Skeletal muscle satellite cell (primary cell): ENCODE data around the gene TRAF7.
A peak's percentile ranks its signal among the peaks of the same experiment; 100 is the strongest.
"Not testable (repeated sequence)": the region's sequence is repeated elsewhere in the genome, so short reads cannot be mapped to it uniquely, and the experiment has no call there.

Experiments
- H3K27me3 ChIP-seq: 2 replicates; pipeline ENCODE4 v1.7.0; 2013; ENCODE audit warnings: low read length; ENCODE audit not compliant: control insufficient read depth, insufficient read depth
- H3K36me3 ChIP-seq: 2 replicates; pipeline ENCODE4 v1.7.0; 2013; ENCODE audit warnings: mild to moderate bottlenecking, control low read depth, low read length; ENCODE audit not compliant: insufficient read depth
- H3K4me1 ChIP-seq: 2 replicates; pipeline ENCODE4 v1.7.0; 2013; ENCODE audit warnings: low read length; ENCODE audit not compliant: control insufficient read depth, insufficient read depth
- H3K4me2 ChIP-seq: 2 replicates; pipeline ENCODE4 v1.7.0; 2013; ENCODE audit warnings: mild to moderate bottlenecking, low read length
- H3K4me3 ChIP-seq: 2 replicates; pipeline ENCODE4 v1.7.0; 2013; ENCODE audit warnings: low read length
- H3K9ac ChIP-seq: 2 replicates; pipeline ENCODE4 v1.7.0; 2013; ENCODE audit warnings: mild to moderate bottlenecking, low read depth, low read length, moderate library complexity
- H3K9me3 ChIP-seq: replicated peaks from 2 replicates; pipeline ENCODE4 v1.7.0; 2013; ENCODE audit warnings: mild to moderate bottlenecking, control low read depth, low read length

TRAF7 gene

GRCh38 chr16:2112539-2113106 lies 43.0 kb upstream of the TRAF7 start:
- not testable (repeated sequence) for H3K4me2 ChIP-seq, H3K27me3 ChIP-seq, H3K4me3 ChIP-seq, H3K4me1 ChIP-seq, H3K9ac ChIP-seq, H3K9me3 ChIP-seq
- H3K36me3 ChIP-seq = peaks cover 13% of the 10 kb centered on the region

- not testable (repeated sequence) for H3K4me3 ChIP-seq, H3K9ac ChIP-seq, H3K4me1 ChIP-seq, H3K4me2 ChIP-seq, H3K9me3 ChIP-seq, H3K36me3 ChIP-seq, H3K27me3 ChIP-seq
Observed at GRCh38 chr16:2114225-2114624, 41.4 kb upstream of the TRAF7 start.

- H3K4me2 ChIP-seq, H3K9ac ChIP-seq, H3K36me3 ChIP-seq, H3K27me3 ChIP-seq, H3K4me3 ChIP-seq, H3K9me3 ChIP-seq, H3K4me1 ChIP-seq: not testable (repeated sequence)
Observed at GRCh38 chr16:2114885-2115590, 40.5 kb upstream of the TRAF7 start.

GRCh38 chr16:2115591-2115973 lies 40.0 kb upstream of the TRAF7 start:
- Histone ChIP-seq H3K9me3 (no peaks in the 10 kb centered on the region), H3K9ac (no peak overlapping the region), H3K36me3 (no peaks in the 10 kb centered on the region), H3K4me2 (no peak overlapping the region), H3K27me3 (no peaks in the 10 kb centered on the region), H3K4me3 (no peak overlapping the region), H3K4me1 (no peaks in the 10 kb centered on the region)

GRCh38 chr16:2116428-2116827 lies 39.2 kb upstream of the TRAF7 start:
- not testable (repeated sequence) for H3K36me3 ChIP-seq, H3K4me3 ChIP-seq

GRCh38 chr16:2117341-2117740 lies 38.2 kb upstream of the TRAF7 start:
- H3K4me3 ChIP-seq, H3K27me3 ChIP-seq, H3K9me3 ChIP-seq, H3K9ac ChIP-seq, H3K4me1 ChIP-seq, H3K36me3 ChIP-seq, H3K4me2 ChIP-seq: not testable (repeated sequence)

More at GRCh38 chr16:2116428-2116827, 39.2 kb upstream of the TRAF7 start:
- not testable (repeated sequence) for H3K4me1 ChIP-seq, H3K27me3 ChIP-seq, H3K9me3 ChIP-seq, H3K4me2 ChIP-seq, H3K9ac ChIP-seq

- not testable (repeated sequence) for H3K9ac ChIP-seq, H3K9me3 ChIP-seq, H3K27me3 ChIP-seq, H3K4me2 ChIP-seq, H3K36me3 ChIP-seq, H3K4me3 ChIP-seq
- peaks cover 14% of the 10 kb centered on the region for H3K4me1 ChIP-seq
Observed at GRCh38 chr16:2117960-2118722, 37.4 kb upstream of the TRAF7 start.

- not testable (repeated sequence) for H3K27me3 ChIP-seq, H3K36me3 ChIP-seq, H3K4me3 ChIP-seq, H3K9ac ChIP-seq, H3K9me3 ChIP-seq
- H3K4me1 ChIP-seq = peaks cover 45% of the 10 kb centered on the region
- peak overlapping the region; percentile 63 for H3K4me2 ChIP-seq
Observed at GRCh38 chr16:2121325-2121724, 34.3 kb upstream of the TRAF7 start.

GRCh38 chr16:2121853-2122252 lies 33.7 kb upstream of the TRAF7 start:
- Histone ChIP-seq H3K4me2 (peak overlapping the region; percentile 63), H3K9me3 (no peaks in the 10 kb centered on the region), H3K9ac (no peak overlapping the region), H3K27me3 (no peaks in the 10 kb centered on the region), H3K4me3 (no peak overlapping the region), H3K36me3 (peaks cover 3% of the 10 kb centered on the region), H3K4me1 (peaks cover 50% of the 10 kb centered on the region)

GRCh38 chr16:2122429-2122828 lies 33.2 kb upstream of the TRAF7 start:
- Histone ChIP-seq H3K4me3 (no peak overlapping the region), H3K9me3 (no peaks in the 10 kb centered on the region), H3K27me3 (no peaks in the 10 kb centered on the region), H3K36me3 (peaks cover 3% of the 10 kb centered on the region), H3K9ac (no peak overlapping the region), H3K4me1 (peaks cover 56% of the 10 kb centered on the region), H3K4me2 (no peak overlapping the region)

- H3K36me3 ChIP-seq, H3K4me3 ChIP-seq, H3K9ac ChIP-seq, H3K4me2 ChIP-seq, H3K9me3 ChIP-seq, H3K27me3 ChIP-seq: not testable (repeated sequence)
- H3K4me1 ChIP-seq = peaks cover 58% of the 10 kb centered on the region
Observed at GRCh38 chr16:2122934-2123683, 32.5 kb upstream of the TRAF7 start.
